Adrenal gland (tissue), 12 donors: ENCODE results near the gene MINDY4. TPM values are rescaled to one million over a fixed set of nuclear protein-coding genes. Genes with fewer than 3 reads are reported as not detected.

Experiments used
- DNase-seq, 7 donors: peaks; one replicate each; pipeline ENCODE4 v3.0.0-alpha.2; 2019 to 2020
- H3K27ac ChIP-seq, 5 donors: fragments of 200-600 bp; sonication (generic) in 4 of 5; 1 replicate in 3 of 5; 2 replicates in 2 of 5; pipeline versions ENCODE4 v1.5.1 to v1.8.0; 2016 to 2020; ENCODE audit warnings: mild to moderate bottlenecking in 1 of 5
- H3K27me3 ChIP-seq: fragments of 200-600 bp; 2 replicates; pipeline ENCODE4 v1.8.0; 2021
- H3K36me3 ChIP-seq, 2 donors: fragments of 200-600 bp; replicated peaks in 1 of 2; 1 replicate in 1 of 2; 2 replicates in 1 of 2; pipeline versions ENCODE4 v1.5.1 to v1.8.0; 2018 to 2022
- H3K4me1 ChIP-seq, 2 donors: fragments of 200-600 bp; replicated peaks in 1 of 2; 1 replicate in 1 of 2; 2 replicates in 1 of 2; pipeline versions ENCODE4 v1.5.1 to v1.8.0; 2018 to 2021
- H3K4me3 ChIP-seq, 4 donors: fragments of 200-600 bp; sonication (generic) in 3 of 4; one replicate each; pipeline ENCODE4 v1.5.1; 2016 to 2018
- H3K9me3 ChIP-seq, 3 donors: fragments of 200-600 bp; sonication (generic) in 1 of 3; replicated peaks in 1 of 3; 1 replicate in 2 of 3; 2 replicates in 1 of 3; pipeline versions ENCODE4 v1.5.1 to v1.8.0; 2016 to 2021
- POLR2A ChIP-seq, 2 donors: fragments of 450-650 bp; IDR thresholded peaks; one replicate each; pipeline ENCODE4 v1.6.1; 2017; ENCODE audit warnings: antibody characterized with exemption in 2 of 2, mild to moderate bottlenecking in 2 of 2, moderate library complexity in 1 of 2
- WGBS, 4 donors: extraction: QIAGEN DNeasy Blood & Tissue Kit in 2 of 4; methylation state at CpG; one replicate each; pipeline versions ENCODE4 v1.1.5 to v1.1.7; 2013 to 2017; 5-methylcytosine and 5-hydroxymethylcytosine counted together
- intact Hi-C, 2 donors: fragments of 100-400 bp; cut with DNase I; formaldehyde crosslinking; loops; one replicate each; pipeline versions ENCODE4 v1.14.1 to v1.15.0; 2022 to 2023
- polyA plus RNA-seq, 3 donors: library from polyadenylated mRNA; stranded (reverse); fragments of 200-250 nt in 2 of 3; fragments of 350-450 nt in 1 of 3; fragmentation: Illumina TruSeq in 1 of 3; extraction: RNeasy Lipid Tissue Mini Kit (QIAGEN cat#74804) in 1 of 3; gene quantifications; one replicate each; pipeline ENCODE4 v1.2.3, GENCODE V29; 2013 to 2014
- total RNA-seq, 9 donors: library from RNA; depleted of rRNA in 4 of 9; stranded (reverse); fragments of >200 nt in 4 of 9; fragments of 120-200 nt in 1 of 9; fragmentation: NEBNext Ultra II Directional in 1 of 9; extraction: Animal tissue kit (Norgen Biotek cat#: 25700) in 1 of 9; gene quantifications; one replicate each; pipeline versions ENCODE4 v1.1.0 to v1.2.4, GENCODE V29; 2013 to 2023
- TF ChIP-seq, protein P1 (sequence below), 6 experiments: fragments of 450-650 bp in 4 of 6; fragments of 200-600 bp in 2 of 6; sonication (generic) in 1 of 6; IDR thresholded peaks; 1 replicate in 5 of 6; 2 replicates in 1 of 6; pipeline versions ENCODE4 v1.5.1 to v1.8.0; 2016 to 2021; ENCODE audit warnings: antibody characterized with exemption in 6 of 6, mild to moderate bottlenecking in 2 of 6, moderate library complexity in 1 of 6
- donor health status: healthy with polysubstance abuse.
- donor health status: Bipolar disorder and iron deficiency.
- donor health status: DM: yes; HTN: yes; CAD: no.
- donor health status: DM: no; HTN: no; CAD: no.
- donor health status: DM: no; HTN: no; CAD: no.
- donor health status: DM: yes; HTN: yes; CAD: no.

Gene MINDY4
- total and polyA plus RNA-seq, 12 donors = 4.8 to 19.9 (median 7.3) TPM

DNA sequence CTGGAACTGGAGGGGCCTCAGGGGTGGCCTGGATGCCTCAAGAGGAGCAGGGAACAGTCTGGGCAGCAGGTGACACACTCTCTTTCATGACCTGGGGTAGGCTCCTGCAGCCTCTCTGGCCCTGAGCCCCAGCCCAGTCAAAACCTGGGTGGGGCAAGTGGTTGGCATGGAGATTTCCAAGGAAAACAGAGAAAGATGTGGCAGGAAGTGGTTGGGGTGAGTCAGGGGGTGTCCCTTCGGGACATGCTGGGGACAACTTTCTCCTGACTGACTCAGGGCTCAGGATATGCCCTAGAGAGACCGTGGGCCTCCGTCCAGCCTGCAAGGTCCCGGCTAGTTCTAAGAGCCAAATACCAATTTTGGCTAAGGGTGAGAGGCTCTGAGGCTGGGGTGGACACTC, 143.4 kb downstream of the MINDY4 start:
- H3K36me3 ChIP-seq = no peaks in the 10 kb centered on the region
- peak overlapping the region in 1 of 5 donors; percentile 49 for H3K27ac ChIP-seq
- intact Hi-C loops = no loop called here
- 45 to 83% (median 70%) methylated on average over 2 to 4 of the region's 4 CpGs for WGBS, 4 donors
- H3K4me1 ChIP-seq = no peaks in the 10 kb centered on the region
- DNase-seq = no peak
- H3K9me3 ChIP-seq = no peaks in the 10 kb centered on the region
- H3K4me3 ChIP-seq = no peak overlapping the region
- no peaks in the 10 kb centered on the region for H3K27me3 ChIP-seq
- TF ChIP-seq, protein P1, sequence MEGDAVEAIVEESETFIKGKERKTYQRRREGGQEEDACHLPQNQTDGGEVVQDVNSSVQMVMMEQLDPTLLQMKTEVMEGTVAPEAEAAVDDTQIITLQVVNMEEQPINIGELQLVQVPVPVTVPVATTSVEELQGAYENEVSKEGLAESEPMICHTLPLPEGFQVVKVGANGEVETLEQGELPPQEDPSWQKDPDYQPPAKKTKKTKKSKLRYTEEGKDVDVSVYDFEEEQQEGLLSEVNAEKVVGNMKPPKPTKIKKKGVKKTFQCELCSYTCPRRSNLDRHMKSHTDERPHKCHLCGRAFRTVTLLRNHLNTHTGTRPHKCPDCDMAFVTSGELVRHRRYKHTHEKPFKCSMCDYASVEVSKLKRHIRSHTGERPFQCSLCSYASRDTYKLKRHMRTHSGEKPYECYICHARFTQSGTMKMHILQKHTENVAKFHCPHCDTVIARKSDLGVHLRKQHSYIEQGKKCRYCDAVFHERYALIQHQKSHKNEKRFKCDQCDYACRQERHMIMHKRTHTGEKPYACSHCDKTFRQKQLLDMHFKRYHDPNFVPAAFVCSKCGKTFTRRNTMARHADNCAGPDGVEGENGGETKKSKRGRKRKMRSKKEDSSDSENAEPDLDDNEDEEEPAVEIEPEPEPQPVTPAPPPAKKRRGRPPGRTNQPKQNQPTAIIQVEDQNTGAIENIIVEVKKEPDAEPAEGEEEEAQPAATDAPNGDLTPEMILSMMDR (IDR thresholded peaks at IDR 0.05) = no peak
- no peak for TF ChIP-seq POLR2A (IDR thresholded peaks at IDR 0.05)

DNA sequence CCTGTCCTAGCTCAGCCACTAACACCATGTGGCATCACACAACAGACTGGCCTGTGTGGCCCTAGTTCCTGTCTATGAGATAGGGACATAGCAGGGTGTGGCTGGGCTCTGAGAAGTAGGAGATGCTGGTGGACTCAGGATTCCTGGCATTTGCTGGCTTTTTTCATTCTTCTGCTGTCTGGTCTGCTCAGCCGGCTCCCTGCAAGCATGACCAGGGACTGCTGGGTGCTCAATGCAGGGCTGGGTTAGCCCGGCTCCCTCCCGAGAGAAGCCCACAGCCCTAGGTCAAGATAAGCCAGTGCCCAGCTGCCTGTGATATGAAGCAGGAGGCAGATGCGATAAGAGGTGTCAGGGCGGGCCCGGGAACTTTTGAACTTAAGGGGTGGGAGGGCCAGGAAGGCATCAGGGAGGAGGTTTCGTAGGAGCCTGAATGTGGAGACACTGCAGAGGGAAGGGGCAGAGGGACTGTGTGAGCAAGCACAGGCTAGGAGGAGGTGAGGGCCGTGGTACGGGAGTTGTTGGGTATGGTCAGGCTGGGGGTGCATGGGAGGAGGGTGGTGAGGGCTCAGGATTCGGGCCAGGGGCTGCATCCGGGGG, 143.9 kb downstream of the MINDY4 start:
- Histone ChIP-seq H3K4me3 (no peak overlapping the region), H3K27ac (peak overlapping the region in 1 of 5 donors; percentile 49), H3K36me3 (no peaks in the 10 kb centered on the region), H3K27me3 (no peaks in the 10 kb centered on the region), H3K4me1 (peaks cover 0 to under 1% of the 10 kb centered on the region in 2 donors), H3K9me3 (no peaks in the 10 kb centered on the region)
- no peak for DNase-seq
- intact Hi-C loops = no loop called here
- 70 to 92% (median 89%) methylated on average over 8 to 11 of the region's 11 CpGs for WGBS, 4 donors
- no peak for TF ChIP-seq POLR2A (IDR thresholded peaks at IDR 0.05)
- TF ChIP-seq, protein P1 (IDR thresholded peaks at IDR 0.05) = no peak

DNA sequence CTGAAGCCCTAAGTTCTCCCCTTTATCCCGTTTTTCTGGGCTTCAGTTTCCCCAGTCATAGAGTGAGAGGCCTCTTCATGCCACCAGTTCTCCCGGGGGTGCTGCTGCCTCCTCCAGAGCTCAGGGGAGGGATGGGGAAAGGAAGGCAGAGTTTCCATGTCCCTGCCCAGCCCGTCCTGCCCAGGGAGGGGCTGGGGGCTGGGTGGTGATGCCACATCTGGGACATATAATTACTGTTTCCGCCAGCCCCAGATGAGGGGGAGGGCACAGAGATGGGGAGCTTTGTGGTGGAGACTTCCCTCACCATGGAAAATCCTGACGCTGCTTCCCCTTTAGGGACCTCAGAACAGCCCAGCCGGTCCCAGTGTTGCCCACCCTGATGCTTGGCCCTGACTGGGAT, 144.5 kb downstream of the MINDY4 start:
- Histone ChIP-seq H3K9me3 (no peaks in the 10 kb centered on the region), H3K27me3 (no peaks in the 10 kb centered on the region), H3K4me1 (peaks cover 0 to 7% of the 10 kb centered on the region in 2 donors), H3K4me3 (no peak overlapping the region), H3K36me3 (no peaks in the 10 kb centered on the region), H3K27ac (peak overlapping the region in 1 of 5 donors; percentile 45)
- TF ChIP-seq POLR2A (IDR thresholded peaks at IDR 0.05) = no peak
- TF ChIP-seq, protein P1 (IDR thresholded peaks at IDR 0.05) = no peak
- intact Hi-C loops = no loop called here
- no peak for DNase-seq
- 55 to 82% (median 75%) methylated on average over 6 of the region's 6 CpGs for WGBS, 4 donors

DNA sequence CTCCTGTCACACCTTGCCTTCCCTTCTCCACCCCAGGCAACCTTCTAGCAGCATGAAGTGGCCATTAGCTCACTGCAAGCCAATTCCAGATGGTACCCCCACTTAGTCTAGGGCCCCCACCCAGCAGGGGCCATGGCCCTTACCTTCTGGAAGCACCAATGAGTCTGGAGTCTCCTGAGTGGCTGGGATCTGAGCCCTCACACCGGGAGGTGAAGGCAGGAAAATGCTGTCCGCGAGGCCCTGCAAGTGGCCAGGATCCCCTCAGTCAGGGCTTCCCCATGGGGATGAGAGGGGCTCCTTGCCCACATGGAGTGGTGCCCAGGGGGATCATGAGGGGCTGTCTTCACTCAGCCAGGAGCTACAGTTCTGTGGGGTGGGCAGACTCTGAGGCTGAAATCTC, 145.0 kb downstream of the MINDY4 start:
- Histone ChIP-seq H3K36me3 (no peaks in the 10 kb centered on the region), H3K4me1 (peaks cover 0 to 12% of the 10 kb centered on the region in 2 donors), H3K9me3 (no peaks in the 10 kb centered on the region), H3K4me3 (no peak overlapping the region), H3K27ac (no peak overlapping the region), H3K27me3 (no peaks in the 10 kb centered on the region)
- 84 to 88% methylated on average over 3 of the region's 3 CpGs; no CpG with 5 or more reads in 2 of the 4 donors for WGBS, 4 donors
- no peak for TF ChIP-seq POLR2A (IDR thresholded peaks at IDR 0.05)
- TF ChIP-seq, protein P1 (IDR thresholded peaks at IDR 0.05) = no peak
- no peak for DNase-seq
- intact Hi-C loops = no loop called here
